HFFc6 (cell line): ENCODE results near the gene SNRNP40. TPM values are rescaled to one million over a fixed set of nuclear protein-coding genes. Genes with fewer than 3 reads are reported as not detected.
A peak's percentile ranks its signal among the peaks of the same experiment; 100 is the strongest.

Source experiments
- DNase-seq: peaks from one replicate; pipeline ENCODE4 v3.0.0-alpha.2; 2018
- H3K27ac Mint-ChIP-seq: 2 replicates; pipeline ENCODE4 v1.8.0; 2020; ENCODE audit warnings: mild to moderate bottlenecking, mixed read lengths
- H3K27me3 Mint-ChIP-seq: 2 replicates; pipeline ENCODE4 v1.8.0; 2021; ENCODE audit warnings: mild to moderate bottlenecking, moderate library complexity, mixed read lengths; ENCODE audit not compliant: insufficient read depth
- H3K36me3 Mint-ChIP-seq: 2 replicates; pipeline ENCODE4 v1.8.0; 2021; ENCODE audit warnings: low read depth, mixed read lengths
- H3K4me1 Mint-ChIP-seq: 2 replicates; pipeline ENCODE4 v1.8.0; 2020; ENCODE audit warnings: low read depth, mixed read lengths
- H3K4me3 Mint-ChIP-seq: 2 replicates; pipeline ENCODE4 v1.8.0; 2020; ENCODE audit warnings: mild to moderate bottlenecking, moderate library complexity, mixed read lengths
- H3K9me3 Mint-ChIP-seq: 2 replicates; pipeline ENCODE4 v1.8.0; 2020; ENCODE audit warnings: mild to moderate bottlenecking, mixed read lengths
- total RNA-seq, 6 experiments: library from RNA; stranded (reverse); fragmentation: NEBNext Ultra II Directional; extraction: Animal tissue kit (Norgen Biotek cat#: 25700); gene quantifications; 2 replicates in 1 of 6; 3 replicates in 5 of 6; pipeline ENCODE4 v1.2.3, GENCODE V29; 2021
- TF ChIP-seq, protein P1 (sequence below): fragments of 200-600 bp; sonication (generic); IDR thresholded peaks from 2 replicates; pipeline ENCODE4 v1.5.0; 2021; ENCODE audit warnings: antibody characterized with exemption, mild to moderate bottlenecking

Gene SNRNP40
- total RNA-seq, 6 experiments from 2014 or later, result 37.8 to 50.7 (median 46.1) TPM

DNA sequence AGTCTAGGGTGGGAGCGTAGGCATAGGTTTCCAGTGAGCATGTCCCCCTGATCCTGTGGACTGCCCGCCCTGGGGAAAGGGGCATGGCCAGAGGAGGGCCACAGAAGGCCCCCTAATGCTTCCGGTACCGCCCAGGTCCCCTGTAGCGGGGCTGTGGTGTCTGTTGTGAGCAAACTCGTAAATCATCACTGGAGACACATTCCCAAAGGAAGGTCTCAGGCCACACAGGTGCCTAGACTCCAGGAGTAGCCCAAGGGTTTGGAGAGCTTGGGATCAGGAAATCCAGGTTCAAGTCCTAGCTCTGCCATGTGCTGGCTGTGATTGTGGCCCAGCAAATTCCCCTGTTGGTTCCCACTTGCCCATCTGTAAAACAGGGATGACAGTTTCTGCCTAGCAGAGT lies 77.1 kb downstream of the SNRNP40 start:
- Mint-ChIP-seq H3K4me1 (no peaks in the 10 kb centered on the region), H3K27me3 (peaks cover 23% of the 10 kb centered on the region), H3K9me3 (peaks cover under 1% of the 10 kb centered on the region; the same call in 1 of the 2 replicates), H3K4me3 (no peak overlapping the region), H3K36me3 (no peaks in the 10 kb centered on the region), H3K27ac (no peak overlapping the region)
- no peak for DNase-seq
- TF ChIP-seq, protein P1, sequence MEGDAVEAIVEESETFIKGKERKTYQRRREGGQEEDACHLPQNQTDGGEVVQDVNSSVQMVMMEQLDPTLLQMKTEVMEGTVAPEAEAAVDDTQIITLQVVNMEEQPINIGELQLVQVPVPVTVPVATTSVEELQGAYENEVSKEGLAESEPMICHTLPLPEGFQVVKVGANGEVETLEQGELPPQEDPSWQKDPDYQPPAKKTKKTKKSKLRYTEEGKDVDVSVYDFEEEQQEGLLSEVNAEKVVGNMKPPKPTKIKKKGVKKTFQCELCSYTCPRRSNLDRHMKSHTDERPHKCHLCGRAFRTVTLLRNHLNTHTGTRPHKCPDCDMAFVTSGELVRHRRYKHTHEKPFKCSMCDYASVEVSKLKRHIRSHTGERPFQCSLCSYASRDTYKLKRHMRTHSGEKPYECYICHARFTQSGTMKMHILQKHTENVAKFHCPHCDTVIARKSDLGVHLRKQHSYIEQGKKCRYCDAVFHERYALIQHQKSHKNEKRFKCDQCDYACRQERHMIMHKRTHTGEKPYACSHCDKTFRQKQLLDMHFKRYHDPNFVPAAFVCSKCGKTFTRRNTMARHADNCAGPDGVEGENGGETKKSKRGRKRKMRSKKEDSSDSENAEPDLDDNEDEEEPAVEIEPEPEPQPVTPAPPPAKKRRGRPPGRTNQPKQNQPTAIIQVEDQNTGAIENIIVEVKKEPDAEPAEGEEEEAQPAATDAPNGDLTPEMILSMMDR, result no peak

DNA sequence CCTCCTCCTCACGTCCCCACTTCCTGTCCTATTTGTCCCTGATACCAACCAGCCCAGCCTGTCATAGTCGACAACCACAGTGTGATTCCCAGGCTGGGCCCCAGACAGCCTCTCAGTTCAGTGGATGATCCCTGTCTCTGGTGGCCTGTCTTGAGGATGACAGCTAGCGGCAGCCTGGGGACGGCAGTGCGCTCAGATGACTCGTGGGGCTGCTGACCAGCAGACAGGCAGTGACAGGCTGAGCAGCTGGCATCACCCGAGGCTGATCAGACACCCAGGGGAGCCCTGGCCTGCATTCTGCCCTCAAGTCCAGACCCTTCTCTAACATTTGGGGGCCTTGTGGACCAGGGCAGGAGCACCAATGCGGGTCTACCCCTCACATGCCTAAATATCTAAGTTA lies 77.9 kb downstream of the SNRNP40 start:
- peaks cover 7% of the 10 kb centered on the region for H3K9me3 Mint-ChIP-seq
- H3K27ac Mint-ChIP-seq, result no peak overlapping the region
- H3K4me3 Mint-ChIP-seq, result no peak overlapping the region
- no peaks in the 10 kb centered on the region for H3K36me3 Mint-ChIP-seq
- no peak for DNase-seq
- H3K4me1 Mint-ChIP-seq, result no peaks in the 10 kb centered on the region
- H3K27me3 Mint-ChIP-seq, result peaks cover 21% of the 10 kb centered on the region
- TF ChIP-seq, protein P1, result no peak

DNA sequence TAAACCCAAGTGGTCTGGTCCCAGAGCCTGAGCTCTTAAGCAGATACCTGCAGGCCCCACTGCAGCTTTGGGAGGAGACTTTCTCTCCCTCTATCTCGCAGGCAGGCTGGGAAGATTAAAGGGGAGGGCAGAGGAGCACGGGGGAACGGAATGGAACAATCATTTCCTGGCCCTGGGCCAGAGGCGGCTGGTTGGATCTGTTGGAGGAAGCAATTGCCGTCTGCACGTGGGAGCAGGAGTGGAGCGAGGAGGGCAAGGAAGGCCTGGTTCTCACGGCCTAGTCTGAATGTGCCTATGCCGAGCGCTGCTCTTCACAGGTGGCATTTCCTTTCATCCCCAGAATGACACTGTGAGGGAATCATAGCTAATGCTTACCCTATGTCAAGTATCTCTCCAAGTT lies 80.6 kb downstream of the SNRNP40 start:
- no peak for DNase-seq
- H3K4me1 Mint-ChIP-seq, result no peaks in the 10 kb centered on the region
- no peak overlapping the region for H3K27ac Mint-ChIP-seq
- peaks cover 16% of the 10 kb centered on the region for H3K27me3 Mint-ChIP-seq
- peaks cover 31% of the 10 kb centered on the region for H3K9me3 Mint-ChIP-seq
- TF ChIP-seq, protein P1, result no peak
- peaks cover 9% of the 10 kb centered on the region for H3K36me3 Mint-ChIP-seq
- no peak overlapping the region for H3K4me3 Mint-ChIP-seq

DNA sequence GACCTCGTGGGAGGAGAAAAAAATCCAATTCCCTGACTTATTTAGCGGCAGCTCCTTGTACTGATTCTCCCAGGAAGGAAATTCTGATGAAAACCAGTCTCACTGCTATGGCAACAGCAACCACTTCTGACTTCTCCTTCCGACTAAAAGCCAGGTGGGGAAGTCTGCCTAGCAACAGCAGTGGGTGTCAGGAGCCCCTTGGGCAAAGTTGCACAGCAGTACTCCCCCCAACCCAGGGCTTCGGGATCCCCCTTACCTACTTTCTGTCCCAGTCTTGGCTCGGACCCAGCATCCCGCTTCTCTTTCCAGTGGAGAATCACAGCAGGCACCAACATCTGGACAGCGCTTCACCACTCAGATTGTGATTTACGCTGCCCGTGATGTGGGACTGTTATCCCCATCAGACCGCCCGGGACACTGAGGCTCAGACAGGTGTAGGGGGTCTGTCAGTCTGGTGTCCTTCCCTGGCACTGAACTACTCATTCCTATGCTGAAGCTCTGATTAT lies 81.5 kb downstream of the SNRNP40 start:
- H3K4me3 Mint-ChIP-seq, result no peak overlapping the region
- H3K27ac Mint-ChIP-seq, result no peak overlapping the region
- no peak for DNase-seq
- H3K4me1 Mint-ChIP-seq, result no peaks in the 10 kb centered on the region
- peaks cover 16% of the 10 kb centered on the region for H3K27me3 Mint-ChIP-seq
- H3K36me3 Mint-ChIP-seq, result peaks cover 16% of the 10 kb centered on the region
- peaks cover 39% of the 10 kb centered on the region for H3K9me3 Mint-ChIP-seq
- TF ChIP-seq, protein P1, result no peak

DNA sequence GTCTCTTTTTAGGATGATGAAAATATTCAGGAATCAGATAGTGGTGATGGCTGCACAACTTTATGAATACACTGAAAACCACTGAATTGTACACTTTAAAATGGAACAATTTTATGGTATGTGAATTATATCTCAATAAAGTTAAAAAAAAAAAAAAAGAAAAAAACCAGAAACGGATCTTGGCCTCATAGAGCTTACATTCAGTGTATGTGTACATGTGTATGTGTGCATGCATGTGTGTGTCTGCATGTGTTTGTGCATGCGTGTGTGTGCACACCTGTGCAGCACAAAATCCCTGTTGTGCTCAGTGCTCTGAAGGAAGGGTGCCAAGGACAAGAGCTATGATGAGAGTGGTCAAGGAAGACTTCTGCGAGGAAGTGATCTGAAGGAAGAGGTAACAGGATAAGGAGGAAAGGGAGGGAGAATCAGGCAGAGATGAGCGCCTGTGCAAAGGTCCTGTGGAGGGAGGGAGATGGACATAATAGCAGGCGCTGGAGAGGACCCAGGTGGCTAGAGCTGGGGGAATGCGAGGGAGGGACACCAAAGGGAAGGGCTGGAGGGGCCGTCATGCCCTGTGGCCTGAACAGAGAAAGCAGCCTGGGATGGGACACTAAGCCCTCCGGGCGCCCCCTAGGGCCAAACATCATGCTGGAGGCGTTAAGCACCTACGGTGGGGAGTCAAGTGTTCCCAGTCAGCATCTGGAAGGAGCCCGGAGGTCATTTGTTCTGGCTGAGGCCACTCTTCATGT lies 82.1 kb downstream of the SNRNP40 start:
- DNase-seq, result no peak
- Mint-ChIP-seq H3K4me1 (no peaks in the 10 kb centered on the region), H3K9me3 (peaks cover 45% of the 10 kb centered on the region), H3K36me3 (peaks cover 16% of the 10 kb centered on the region), H3K4me3 (no peak overlapping the region), H3K27me3 (peaks cover 21% of the 10 kb centered on the region), H3K27ac (no peak overlapping the region)
- TF ChIP-seq, protein P1, result peak; percentile 27

Other genes starting within 250 kb of the SNRNP40 start
- 10 to 100 TPM; 83.6 to 95.4 (median 90.8) TPM for gene PUM1, start 231.1 kb downstream of the SNRNP40 start, total RNA-seq
- not detected for gene NKAIN1, start 56.9 kb downstream of the SNRNP40 start, total RNA-seq
- 10 to 100 TPM; 37.4 to 42.3 (median 38.6) TPM for gene ZCCHC17, start 244 bp upstream of the SNRNP40 start, total RNA-seq
- gene FABP3, start 76.3 kb upstream of the SNRNP40 start, total RNA-seq, result 1 to 10 TPM; 1.4 to 3.3 (median 2.2) TPM
- gene SERINC2, start 116.4 kb upstream of the SNRNP40 start, total RNA-seq, result 100 to 1,000 TPM; 184 to 276 (median 207) TPM